Right lobe of liver (tissue), 4 donors: ENCODE measurements around the gene OLFM2.

Experiments used
- POLR2A ChIP-seq: fragments of 450-650 bp; IDR thresholded peaks from one replicate; pipeline ENCODE4 v1.6.1; 2017; ENCODE audit warnings: antibody characterized with exemption, mild to moderate bottlenecking
- TF ChIP-seq, protein P1 (sequence below), 4 donors: fragments of 200-600 bp in 3 of 4; fragments of 450-650 bp in 1 of 4; IDR thresholded peaks; one replicate each; pipeline versions ENCODE4 v1.5.1 to v1.8.0; 2016 to 2022; ENCODE audit warnings: antibody characterized with exemption in 4 of 4, mild to moderate bottlenecking in 2 of 4
- donor health status: DM: no; HTN: no; CAD: no.
- donor health status: DM: no; HTN: no; CAD: no.
- donor health status: DM: no; HTN: yes; CAD: no.

DNA sequence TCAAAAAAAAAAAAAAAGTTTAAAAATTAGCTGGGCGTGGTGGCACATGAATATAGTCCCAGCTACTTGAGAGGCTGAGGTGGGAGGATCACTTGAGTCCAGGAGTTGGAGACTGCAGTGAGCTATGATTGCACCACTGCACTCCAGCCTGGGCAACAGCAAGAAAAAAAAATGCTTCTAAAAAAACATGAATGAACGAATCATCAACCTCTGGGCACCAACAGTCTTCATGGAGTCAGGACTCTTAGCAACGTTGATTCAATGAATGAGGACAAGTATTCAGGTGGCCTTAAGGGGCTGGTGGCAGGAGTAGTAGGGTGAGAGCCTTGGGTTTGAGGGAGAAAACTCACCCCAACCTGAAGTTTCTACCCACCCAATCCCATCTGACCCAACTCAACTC lies 20.6 kb upstream of the OLFM2 start:
- TF ChIP-seq, protein P1, sequence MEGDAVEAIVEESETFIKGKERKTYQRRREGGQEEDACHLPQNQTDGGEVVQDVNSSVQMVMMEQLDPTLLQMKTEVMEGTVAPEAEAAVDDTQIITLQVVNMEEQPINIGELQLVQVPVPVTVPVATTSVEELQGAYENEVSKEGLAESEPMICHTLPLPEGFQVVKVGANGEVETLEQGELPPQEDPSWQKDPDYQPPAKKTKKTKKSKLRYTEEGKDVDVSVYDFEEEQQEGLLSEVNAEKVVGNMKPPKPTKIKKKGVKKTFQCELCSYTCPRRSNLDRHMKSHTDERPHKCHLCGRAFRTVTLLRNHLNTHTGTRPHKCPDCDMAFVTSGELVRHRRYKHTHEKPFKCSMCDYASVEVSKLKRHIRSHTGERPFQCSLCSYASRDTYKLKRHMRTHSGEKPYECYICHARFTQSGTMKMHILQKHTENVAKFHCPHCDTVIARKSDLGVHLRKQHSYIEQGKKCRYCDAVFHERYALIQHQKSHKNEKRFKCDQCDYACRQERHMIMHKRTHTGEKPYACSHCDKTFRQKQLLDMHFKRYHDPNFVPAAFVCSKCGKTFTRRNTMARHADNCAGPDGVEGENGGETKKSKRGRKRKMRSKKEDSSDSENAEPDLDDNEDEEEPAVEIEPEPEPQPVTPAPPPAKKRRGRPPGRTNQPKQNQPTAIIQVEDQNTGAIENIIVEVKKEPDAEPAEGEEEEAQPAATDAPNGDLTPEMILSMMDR (IDR thresholded peaks at IDR 0.05) = no peak
- no peak for TF ChIP-seq POLR2A
